RPMI8226 (cell line): ENCODE measurements around the gene NR2F6.
A peak's percentile ranks its signal among the peaks of the same experiment; 100 is the strongest.

Source experiments
- DNase-seq: peaks from one replicate; pipeline ENCODE4 v3.0.0-alpha.2; 2015

Gene NR2F6

DNA sequence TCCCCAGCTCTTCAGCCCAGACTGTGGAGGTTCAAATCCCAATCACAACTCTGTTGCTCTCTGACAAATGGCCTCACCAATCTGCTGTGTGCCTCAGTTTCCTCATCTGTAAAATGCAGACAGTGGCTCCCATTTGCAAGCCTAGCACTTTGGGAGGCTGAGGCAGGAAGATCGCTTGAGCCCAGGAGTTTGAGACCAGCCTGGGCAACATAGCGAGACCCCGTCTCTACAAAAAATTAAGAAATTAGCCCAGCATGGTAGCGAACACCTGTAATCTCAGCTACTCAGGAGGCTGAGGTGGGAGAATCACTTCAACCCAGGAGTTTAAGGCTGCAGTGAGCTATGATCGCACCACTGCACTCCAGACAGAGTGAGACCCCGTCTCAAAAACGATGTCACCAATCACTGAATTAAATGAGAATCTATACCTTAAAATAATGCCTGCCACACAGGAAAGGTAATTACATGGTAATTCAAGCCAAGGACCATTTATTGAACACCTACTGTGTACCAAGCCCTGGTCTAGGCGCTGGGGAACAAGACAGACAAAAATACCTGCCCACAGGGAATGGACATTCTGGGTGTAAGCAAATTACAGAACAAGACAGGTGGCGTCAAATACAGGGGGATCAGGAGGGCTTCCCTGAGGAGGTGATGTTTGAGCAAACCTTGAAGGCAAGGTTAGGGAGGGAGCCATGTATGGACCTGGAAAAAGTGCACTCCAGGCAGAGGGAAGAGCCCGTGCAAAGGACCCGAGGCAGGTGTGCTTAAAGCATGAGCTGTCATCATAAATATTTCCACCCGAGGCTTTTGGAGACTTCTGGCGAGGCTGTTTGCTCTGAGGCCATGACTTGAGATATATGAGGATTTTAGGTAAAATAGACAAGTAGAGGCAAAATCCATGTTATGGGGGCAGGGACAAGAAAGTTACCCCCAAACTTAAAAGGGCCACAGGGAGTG lies 7.7 kb downstream of the NR2F6 start:
- no peak for DNase-seq

DNA sequence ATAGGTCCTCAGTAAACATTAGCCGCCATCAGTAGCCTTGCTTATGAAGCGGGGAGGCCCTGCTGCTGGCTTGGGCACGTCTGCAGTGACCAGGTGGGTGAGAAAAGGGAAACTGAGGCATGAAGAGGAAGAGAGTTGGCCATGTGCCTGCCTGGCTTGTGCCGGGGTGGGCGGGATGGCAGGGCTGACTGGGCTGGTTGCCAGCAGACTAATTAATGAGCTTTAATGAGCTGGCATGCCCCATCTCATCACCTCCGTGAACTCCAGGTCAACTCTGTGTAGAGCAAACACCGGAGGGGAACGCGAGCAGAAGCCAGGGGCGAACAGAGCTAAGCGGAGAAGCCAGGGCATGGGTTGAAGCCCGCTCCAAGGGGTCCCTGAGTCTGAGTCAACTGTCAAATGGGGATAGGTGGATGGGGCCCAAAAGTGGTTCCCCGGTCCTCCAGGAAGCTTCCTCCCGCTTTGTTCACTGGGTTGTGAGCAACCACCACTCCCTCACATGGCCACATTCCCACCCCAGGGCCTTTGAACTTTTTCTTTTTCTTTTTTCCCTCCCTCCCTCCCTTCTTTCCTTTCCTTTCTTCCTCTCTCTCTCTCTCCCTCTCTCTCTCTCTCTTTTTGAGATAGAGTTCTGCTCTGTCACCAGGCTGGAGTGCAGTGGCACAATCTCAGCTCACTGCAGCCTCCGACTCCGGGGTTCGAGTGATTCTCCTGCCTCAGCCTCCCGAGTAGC lies 8.7 kb downstream of the NR2F6 start:
- peak; percentile 57 for DNase-seq

DNA sequence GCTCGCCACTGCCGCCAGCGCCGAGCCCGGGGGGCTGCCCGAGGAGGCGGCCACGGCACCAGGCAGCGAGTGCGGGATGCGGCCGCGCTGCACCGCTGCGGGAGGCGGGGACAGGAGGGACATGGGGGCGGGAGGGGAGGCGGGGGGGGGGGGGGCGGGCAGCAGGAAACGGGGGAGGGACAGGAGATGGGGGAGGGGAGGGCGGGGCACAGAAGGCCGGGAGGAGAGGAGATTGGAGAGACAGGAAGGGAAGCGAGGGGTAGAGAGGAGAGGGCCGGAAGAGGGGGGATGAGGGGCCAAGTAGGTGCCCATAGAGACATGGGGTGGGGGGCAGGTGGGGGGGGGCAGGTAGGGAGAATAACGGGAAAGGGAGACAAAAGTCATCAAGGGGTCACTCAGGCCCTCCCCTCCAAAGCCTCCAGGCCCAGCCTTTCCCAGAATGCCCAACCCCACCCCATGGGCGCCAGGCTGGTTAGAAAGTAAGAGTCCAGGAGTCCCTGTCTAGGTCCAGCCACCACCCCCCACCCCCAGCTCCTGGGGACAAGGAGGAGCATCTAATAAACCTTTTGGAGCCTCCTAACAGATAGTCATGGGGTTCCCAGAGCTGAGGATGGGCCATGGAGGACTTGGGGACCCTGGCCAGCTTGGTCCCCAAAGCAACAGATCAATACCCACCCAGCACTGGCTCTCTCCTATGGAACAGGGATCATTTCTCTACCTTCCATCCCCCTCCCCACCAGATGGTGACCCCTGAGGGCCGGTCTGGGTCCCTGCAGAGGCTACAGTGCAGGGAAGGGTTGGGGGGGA lies 9.5 kb downstream of the NR2F6 start:
- DNase-seq, result no peak

DNA sequence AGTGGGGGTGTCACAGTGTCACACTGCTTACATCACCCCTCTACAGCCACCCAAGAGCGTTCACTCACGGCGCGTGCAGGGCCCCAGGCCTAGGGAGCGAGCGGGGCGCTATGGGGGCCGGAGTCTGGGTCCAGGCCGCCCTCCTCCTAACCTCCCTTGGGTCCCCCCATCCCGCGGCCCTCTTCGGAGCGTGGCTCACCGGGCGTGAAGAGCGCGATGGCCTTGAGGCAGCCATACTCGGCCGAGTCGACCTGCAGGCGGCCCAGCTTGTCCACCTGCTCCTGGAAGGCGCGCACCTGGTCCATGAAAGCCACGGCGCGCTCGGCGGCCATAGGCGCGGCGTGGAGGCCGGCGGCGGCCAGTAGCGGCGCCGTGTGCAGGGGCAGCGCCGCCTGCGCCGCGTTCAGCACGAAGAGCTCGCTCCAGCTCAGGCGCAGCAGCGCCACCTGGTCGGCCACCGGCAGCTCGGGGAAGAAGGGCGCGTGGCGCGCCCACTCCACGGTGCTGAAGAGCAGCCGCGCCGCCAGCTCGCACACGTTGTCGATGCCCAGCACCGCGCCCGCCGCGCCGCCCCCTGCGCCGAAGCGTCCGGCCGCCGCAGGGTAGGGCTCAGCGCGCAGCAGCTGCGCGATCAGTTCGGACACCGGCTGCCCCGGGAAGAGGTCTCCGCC lies 10.3 kb downstream of the NR2F6 start:
- DNase-seq, result peak; percentile 89

DNA sequence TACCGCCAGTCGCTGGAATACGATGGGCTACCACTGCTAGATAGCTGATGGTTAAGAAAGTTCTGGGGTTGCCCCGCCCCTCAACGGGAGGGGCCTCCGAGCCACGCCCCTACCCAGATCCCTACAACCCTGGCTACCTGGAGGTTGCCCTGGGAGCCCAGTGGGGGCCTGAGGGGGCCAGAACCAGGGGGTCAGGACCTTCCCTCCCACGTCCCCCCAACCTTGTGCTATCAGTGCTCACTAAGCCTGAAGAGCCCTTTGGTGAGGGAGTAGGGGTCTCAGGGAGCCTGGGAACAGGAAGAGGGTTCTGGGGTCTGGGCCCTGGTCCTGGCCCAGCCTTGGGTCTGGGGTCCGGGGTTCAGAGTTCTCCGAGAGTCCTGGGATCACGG lies 10.8 kb downstream of the NR2F6 start:
- peak; percentile 82 for DNase-seq

DNA sequence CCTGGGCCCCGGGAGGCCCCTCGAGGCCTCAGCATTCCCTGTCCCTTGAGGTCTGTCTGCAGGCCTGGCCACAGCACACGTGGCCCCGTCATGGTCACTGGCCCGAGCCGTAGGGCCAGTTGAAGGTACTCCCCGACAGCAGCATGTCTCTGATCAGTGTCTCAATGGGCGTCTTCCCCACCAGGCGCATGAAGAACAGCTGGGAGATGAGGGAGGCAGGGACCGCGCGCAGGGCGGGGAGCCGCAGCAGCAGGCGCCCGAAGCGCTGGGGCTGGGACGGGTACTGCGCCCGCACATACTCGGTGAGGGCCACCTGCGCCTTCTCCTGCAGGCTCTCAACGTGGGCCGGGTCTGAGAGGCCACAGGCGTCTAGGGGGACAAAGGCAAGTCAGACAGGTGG lies 13.5 kb downstream of the NR2F6 start:
- DNase-seq, result no peak

DNA sequence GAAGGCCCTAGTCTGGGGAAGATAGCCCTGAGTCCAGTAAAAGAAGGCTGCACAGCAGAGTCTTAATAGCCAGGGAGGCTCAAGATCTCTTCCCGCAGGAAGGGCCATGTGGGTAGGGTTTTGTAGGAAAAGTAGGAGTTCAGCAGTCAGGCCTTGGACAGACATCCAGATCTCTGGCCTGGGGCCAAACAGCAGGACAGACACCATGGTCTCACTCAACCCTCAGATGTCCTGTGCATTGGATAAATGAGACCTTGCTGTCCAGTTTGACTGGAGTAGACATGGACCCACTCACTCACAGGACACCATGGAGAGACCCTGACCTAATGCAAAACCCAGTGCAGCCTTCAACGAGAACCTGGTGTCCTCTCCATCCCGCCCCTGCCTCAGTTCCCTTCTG lies 15.8 kb downstream of the NR2F6 start:
- DNase-seq, result no peak

DNA sequence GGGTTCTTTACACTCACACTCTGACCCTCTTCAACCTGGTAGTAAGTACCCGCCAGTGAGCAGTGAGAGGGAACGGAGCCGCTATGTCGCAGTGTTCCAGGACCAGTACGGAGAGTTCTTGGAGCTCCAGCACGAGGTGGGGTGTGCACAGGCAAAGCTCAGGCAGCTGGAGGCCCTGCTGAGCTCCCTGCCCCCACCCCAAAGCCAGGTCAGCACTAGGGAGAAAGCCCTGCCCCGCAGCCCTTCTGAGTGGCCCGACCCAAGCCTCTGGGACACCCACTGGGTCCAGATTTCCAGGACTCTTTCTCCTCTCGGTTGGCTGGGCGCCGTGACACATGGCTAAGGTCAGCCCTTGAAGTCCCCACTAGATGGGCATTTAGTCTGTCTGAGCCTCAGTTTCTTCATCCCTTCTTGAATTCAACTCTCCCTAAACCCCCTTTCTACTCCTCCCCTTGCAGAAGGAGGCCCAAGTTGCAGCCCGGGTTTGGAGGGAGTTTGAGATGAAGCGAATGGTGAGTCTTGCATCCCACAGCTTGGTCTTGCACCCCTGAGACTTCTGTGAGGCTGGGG lies 17.8 kb downstream of the NR2F6 start:
- no peak for DNase-seq

DNA sequence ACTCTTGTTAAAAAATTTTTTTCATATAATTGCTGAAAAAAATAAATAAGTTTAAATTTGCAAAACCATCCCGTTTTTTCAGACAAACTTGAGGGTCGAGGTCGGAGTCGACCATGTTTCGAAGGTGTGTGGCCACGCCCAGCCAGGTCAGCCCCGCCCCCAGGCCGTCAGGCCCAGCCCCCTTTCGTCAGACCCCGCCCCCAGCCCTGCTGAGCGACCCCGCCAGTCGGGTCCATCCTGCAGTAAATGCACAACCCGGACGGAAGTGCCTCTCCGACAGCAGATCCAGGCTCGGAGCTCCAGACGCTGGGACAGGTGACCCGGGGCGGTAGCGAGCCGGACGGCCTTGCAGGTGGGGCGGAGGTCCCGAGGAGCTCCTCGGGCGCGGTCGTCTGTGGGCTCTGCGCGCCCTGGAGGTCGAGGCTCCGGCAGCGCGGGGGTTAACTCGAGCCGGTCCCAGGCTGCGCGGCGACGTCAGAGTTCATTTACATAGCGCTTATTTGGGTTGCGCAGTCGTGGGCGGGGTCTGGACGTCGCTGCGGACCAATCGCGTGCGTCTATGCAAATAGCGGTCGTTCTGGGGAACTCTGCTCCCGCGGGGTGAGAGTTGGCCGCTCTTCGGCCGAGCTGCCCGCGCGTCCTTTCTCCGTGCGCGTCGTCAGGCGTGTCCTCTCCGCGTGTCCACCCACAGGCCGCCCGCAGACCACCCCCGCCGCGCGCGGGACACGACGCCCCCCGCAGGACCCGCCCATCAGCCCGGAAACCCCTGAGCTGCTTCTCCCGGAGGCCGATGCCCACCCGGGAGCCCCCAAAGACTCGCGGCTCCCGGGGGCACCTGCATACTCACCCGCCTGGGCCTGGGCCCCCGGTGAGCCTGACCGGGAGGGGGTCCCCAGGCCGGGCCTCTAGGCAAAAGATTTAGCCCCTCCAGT lies 19.5 kb downstream of the NR2F6 start, which contains the start of gene OCEL1:
Gene OCEL1, plus strand, starts transcription at position 225 of the 932 bp plus-strand sequence. Its CDS starts 22 bp downstream, at position 247.
- peak; percentile 98 for DNase-seq

DNA sequence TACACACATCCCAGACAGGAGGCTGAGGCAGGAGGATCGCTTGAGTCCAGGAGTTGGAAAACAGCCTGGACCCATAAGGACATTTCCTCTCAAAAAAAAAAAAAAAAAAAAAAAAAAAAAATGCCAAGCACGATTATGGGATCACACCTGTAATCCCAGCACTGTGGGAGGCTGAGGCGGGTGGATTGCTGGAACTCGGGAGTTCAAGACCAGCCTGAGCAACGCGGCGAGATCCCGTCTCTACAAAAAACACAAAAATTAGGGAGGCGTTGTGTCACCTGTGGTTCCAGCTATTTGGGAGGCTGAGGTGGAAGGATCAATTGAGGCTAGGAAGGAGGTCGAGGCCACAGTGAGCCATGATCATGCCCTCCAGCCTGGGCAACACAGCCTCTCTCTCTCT lies 20.7 kb downstream of the NR2F6 start:
- no peak for DNase-seq

DNA sequence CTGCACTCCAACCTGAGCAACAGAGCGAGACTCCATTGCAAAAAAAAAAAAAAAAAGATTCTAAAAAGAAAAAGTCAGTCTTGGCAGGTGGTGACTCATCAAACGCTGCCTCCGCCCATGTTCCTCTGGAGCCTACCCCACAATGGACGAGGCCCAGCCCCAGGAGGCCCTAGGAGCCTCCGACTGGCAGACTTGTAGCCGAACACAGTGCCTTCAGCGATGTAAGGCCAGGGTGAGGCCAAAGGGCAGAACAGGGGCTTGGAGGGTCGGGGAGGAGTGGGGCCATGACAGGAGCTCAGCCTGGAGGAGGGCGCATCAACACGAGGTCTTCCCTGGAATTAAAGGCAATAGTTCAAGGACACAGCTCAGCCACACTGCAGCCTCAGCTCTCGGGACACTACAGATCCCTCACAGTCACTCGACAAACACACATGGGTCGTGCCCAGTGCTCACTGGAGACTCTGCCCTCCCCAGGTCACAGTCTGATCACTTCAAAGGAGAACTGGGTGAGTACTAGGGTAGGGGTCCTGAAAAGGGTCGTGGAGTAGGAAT lies 25.4 kb downstream of the NR2F6 start:
- DNase-seq, result no peak

DNA sequence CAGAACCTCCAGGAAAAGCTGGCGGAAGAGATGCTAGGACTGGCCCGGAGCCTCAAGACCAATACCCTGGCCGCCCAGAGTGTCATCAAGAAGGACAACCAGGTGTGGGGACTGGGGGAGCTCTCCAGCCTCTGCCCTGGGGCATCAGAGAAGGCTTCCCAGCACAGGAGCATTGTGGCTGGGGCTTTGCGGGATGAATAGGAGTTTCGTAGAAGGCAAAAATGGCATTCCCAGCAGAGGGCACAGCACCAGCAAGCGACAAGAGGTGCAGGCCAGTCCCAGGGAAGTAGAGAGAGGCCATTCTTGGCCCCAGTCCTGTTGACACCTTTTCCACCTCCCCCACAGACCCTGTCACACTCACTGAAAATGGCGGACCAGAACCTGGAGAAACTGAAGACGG lies 26.4 kb downstream of the NR2F6 start:
- no peak for DNase-seq

DNA sequence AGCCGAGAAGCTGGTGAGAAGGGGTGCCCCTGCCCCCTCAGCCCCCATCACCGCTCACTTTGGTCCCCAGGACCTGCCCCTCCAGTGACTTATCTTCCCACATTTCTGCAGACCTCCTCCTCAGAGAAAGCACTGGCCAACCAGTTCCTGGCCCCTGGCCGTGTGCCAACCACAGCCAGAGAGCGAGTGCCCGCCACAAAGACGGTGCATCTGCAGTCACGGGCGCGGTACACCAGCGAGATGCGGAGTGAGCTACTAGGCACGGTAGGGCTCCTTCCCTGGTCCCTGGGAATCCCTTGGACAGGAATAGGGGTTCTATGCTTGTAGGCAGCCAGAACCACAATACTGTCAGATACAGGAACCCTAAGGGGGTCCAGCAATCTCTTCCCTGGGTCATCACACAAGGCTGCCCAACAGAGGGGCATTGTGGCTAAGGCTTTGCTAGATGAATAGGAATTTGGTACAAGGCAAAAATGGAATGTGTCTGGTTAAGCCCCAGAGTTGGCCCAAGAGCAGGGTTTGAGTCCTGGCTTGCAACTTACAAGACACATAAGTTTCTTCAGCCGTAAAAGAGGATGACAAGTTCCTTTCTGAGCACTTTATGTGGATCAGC lies 29.6 kb downstream of the NR2F6 start:
- no peak for DNase-seq

DNA sequence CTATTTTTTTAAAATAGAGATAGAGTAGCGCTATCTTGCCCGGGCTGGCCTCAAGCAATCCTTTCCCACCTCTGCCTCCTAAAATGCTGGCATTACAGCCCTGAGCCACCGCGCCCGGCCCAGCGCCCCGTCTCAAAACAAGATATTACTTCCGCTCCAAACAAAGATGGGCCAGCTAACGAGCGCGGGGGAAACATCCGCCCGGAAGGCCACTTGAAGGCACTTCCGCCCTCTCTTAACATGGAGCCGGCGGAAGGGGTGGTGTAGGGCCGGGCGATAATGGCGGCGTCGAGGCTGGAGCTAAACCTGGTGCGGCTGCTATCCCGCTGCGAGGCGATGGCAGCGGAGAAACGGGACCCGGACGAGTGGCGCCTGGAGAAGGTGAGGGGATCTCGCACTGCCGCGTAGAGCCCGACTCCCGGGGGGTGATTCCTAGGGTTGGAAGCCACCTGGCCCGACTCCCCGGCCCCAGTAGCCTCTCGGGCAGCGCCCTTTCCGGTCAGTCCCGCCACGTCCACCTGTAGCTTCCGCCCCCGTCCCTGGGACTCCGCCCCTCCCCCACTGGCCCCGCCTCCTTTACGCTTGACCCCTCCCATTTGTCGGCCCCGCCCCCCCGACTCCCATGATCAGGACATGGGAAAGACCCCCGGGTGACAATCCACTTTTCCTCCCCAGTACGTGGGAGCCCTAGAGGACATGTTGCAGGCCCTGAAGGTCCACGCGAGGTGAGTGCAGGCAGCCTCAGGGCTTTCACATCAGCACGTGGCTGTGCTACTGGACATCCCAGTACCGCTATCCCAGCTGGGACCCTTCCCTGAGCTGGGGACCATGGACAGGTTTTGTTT lies 30.4 kb downstream of the NR2F6 start, which contains the start of gene USE1:
Gene USE1, plus strand, starts transcription at position 231 of the 845 bp plus-strand sequence. Its CDS starts 49 bp downstream, at position 280.
- DNase-seq, result peak; percentile 95

DNA sequence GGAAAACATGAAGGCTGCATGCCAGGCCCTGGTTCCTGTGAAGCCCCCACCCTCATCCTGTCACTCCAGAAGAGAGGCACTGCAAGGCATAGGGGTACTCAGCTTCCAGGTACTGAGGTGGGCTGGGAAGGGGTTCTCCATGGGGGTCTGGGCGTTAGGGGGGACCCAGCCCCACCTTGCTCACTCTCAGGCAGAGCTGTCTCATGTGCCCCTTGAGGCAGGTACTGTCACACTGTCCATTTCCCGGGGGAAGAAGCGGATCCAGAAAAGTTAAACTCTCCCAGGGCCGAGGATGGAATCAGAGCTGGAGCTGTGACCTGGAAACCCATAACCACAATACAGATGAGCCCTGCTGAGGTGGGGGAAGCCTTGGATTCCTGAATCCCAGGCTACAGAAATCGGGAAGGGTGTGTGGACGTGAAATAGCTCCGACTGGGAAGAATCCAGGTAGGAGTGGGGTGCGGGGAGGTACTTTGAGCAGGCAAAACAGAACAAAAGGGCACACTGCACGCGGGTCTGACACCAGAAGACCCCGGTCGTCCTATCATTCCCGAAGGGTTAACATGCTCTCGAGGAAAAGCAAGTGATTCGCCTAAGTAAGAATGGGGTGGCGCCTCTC lies 31.1 kb downstream of the NR2F6 start:
- no peak for DNase-seq

DNA sequence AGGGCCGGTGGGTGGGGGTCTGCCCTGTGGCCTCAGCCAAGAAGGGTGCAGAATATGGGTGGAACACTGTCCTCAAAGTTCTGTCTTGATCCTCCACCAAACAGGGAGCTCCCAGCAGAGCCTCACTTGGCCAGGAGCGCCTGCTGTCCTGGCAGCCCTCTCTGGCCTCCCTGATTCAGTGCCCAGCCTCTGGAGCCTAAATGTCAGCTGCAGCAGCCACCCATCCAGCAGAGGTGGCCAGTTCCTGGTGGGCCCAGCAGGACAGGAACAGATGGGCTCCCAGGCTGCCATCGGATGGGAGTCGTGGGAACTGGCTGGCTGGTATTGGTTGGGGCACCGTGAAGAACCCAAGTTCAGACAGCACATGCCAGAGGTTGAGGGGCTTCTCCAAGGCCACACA lies 32.4 kb downstream of the NR2F6 start:
- no peak for DNase-seq

DNA sequence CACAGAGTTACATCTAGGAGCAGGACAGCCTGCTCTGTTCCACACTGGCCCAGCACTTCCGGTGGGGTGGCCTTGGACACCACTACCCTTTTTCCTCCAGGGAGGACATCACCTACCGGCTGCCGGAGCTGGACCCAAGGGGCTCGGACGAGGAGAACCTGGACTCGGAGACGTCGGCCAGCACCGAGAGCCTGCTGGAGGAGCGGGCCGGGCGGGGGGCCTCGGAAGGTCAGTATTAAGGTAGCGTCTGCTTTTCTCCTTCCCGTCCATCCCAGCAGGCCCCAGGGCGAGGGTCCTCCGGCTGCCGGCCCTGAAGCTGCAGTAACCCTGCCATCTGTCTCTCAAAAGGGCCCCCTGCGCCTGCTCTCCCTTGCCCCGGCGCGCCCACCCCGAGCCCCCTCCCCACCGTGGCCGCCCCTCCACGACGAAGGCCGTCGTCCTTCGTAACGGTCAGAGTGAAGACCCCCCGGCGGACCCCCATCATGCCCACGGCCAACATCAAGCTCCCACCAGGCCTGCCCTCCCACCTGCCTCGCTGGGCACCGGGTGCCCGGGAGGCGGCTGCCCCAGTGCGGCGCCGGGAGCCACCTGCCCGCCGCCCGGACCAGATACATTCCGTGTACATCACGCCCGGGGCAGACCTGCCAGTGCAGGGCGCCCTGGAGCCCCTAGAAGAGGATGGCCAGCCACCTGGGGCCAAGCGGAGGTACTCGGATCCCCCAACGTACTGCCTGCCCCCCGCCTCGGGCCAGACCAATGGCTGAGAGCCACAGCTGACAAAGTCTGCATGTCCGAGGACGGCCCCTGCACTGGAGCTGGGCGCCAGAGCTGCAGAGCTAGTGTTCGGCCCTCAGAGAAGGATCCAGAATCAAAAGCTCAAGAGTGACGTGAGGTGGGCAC lies 33.9 kb downstream of the NR2F6 start:
- no peak for DNase-seq

DNA sequence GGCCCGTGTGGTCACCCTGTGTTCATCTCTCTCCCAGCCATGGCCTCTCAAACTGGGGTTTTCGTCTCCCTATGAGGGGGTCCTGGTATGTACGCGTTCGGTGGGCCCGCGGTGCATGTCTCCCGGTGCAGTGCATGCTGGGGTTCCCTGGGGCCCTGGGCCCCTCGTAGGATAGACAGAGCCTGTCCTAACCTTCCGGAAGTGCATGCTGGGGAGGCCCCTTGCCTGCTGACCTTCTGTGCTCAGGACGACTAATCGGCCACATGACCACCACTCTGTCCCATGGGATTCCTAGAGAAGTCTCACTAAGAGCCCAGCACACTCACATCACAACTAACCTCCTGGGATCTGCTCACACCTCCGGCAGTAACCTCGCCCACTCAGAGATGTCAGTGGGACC lies 35.4 kb downstream of the NR2F6 start:
- no peak for DNase-seq
